ENCODE measurements around the gene PRDM2. TPM values are rescaled to one million over a fixed set of nuclear protein-coding genes. Genes with fewer than 3 reads are reported as not detected.
A peak's percentile ranks its signal among the peaks of the same experiment; 100 is the strongest.

The PRDM2 gene
- total RNA-seq, 3 donors from 2014 or later (not counting 1 experiment from before 2014, with no cell fraction given): 168 to 193 (median 184) TPM

DNA sequence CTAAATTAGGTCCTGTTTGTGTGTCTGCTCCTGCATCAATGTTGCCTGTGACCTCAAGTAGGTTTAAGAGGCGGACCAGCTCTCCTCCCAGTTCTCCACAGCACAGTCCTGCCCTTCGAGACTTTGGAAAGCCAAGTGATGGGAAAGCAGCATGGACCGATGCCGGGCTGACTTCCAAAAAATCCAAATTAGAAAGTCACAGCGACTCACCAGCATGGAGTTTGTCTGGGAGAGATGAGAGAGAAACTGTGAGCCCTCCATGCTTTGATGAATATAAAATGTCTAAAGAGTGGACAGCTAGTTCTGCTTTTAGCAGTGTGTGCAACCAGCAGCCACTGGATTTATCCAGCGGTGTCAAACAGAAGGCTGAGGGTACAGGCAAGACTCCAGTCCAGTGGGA lies 79.9 kb downstream of the PRDM2 start:
- H3K27ac ChIP-seq (ENCODE audit: low read length): no peak overlapping the region
- peak overlapping the region in 1 of 2 donors; percentile 35 for H3K27ac Mint-ChIP-seq
- intact Hi-C loops (cut with micrococcal nuclease): no loop called here

GRCh38 chr1:13780780-13781179 lies 80.8 kb downstream of the PRDM2 start:
- Histone ChIP-seq H3K27ac (ENCODE audit: low read length) (no peak overlapping the region), H3K4me1 (ENCODE audit: control insufficient read depth, insufficient read depth, low read length) (no peaks in the 10 kb centered on the region), H3K4me3 (ENCODE audit: low read length) (no peak overlapping the region), H3K36me3 (ENCODE audit: control insufficient read depth, insufficient read depth, low read length) (peaks cover 83% of the 10 kb centered on the region), H3K9me3 (ENCODE audit: control insufficient read depth, insufficient read depth, low read length) (no peaks in the 10 kb centered on the region), H3K27me3 (ENCODE audit: control insufficient read depth, insufficient read depth, low read length) (no peaks in the 10 kb centered on the region)
- WGBS (ENCODE audit: insufficient coverage): 98% methylated on average over 5 of the region's 6 CpGs
- H3K27me3 Mint-ChIP-seq (ENCODE audit: low read depth in 2 of 2): no peaks in the 10 kb centered on the region
- H3K27ac Mint-ChIP-seq: peak overlapping the region; percentile 22 to 35
- DNase-seq: no peak
- H3K9me3 Mint-ChIP-seq: no peaks in the 10 kb centered on the region
- intact Hi-C loops (cut with micrococcal nuclease): no loop called here
- ATAC-seq: no peak
- H3K36me3 Mint-ChIP-seq: peaks cover 26% of the 10 kb centered on the region
- no peak overlapping the region for H3K4me3 Mint-ChIP-seq
- TF ChIP-seq, protein P1, sequence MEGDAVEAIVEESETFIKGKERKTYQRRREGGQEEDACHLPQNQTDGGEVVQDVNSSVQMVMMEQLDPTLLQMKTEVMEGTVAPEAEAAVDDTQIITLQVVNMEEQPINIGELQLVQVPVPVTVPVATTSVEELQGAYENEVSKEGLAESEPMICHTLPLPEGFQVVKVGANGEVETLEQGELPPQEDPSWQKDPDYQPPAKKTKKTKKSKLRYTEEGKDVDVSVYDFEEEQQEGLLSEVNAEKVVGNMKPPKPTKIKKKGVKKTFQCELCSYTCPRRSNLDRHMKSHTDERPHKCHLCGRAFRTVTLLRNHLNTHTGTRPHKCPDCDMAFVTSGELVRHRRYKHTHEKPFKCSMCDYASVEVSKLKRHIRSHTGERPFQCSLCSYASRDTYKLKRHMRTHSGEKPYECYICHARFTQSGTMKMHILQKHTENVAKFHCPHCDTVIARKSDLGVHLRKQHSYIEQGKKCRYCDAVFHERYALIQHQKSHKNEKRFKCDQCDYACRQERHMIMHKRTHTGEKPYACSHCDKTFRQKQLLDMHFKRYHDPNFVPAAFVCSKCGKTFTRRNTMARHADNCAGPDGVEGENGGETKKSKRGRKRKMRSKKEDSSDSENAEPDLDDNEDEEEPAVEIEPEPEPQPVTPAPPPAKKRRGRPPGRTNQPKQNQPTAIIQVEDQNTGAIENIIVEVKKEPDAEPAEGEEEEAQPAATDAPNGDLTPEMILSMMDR (IDR thresholded peaks at IDR 0.05): no peak
- H3K4me1 Mint-ChIP-seq: peaks cover 48 to 53% of the 10 kb centered on the region in 2 donors

More for the DNA sequence above, 79.9 kb downstream of the PRDM2 start:
- no peaks in the 10 kb centered on the region for H3K27me3 Mint-ChIP-seq (ENCODE audit: low read depth in 2 of 2)
- H3K36me3 Mint-ChIP-seq: peaks cover 26% of the 10 kb centered on the region
- DNase-seq (no peak), ATAC-seq (no peak)
- no peak overlapping the region for H3K4me3 ChIP-seq (ENCODE audit: low read length)
- peaks cover 44 to 49% of the 10 kb centered on the region in 2 donors for H3K4me1 Mint-ChIP-seq
- TF ChIP-seq, protein P1 (IDR thresholded peaks at IDR 0.05): no peak
- no peaks in the 10 kb centered on the region for H3K9me3 ChIP-seq (ENCODE audit: control insufficient read depth, insufficient read depth, low read length)
- no peaks in the 10 kb centered on the region for H3K9me3 Mint-ChIP-seq
- WGBS (ENCODE audit: insufficient coverage): 100% methylated on average over 6 of the region's 6 CpGs
- no peaks in the 10 kb centered on the region for H3K27me3 ChIP-seq (ENCODE audit: control insufficient read depth, insufficient read depth, low read length)
- no peak overlapping the region for H3K4me3 Mint-ChIP-seq
- peaks cover 84% of the 10 kb centered on the region for H3K36me3 ChIP-seq (ENCODE audit: control insufficient read depth, insufficient read depth, low read length)
- H3K4me1 ChIP-seq (ENCODE audit: control insufficient read depth, insufficient read depth, low read length): no peaks in the 10 kb centered on the region

GRCh38 chr1:13781228-13781627 lies 81.2 kb downstream of the PRDM2 start:
- H3K4me3 Mint-ChIP-seq: no peak overlapping the region
- H3K36me3 ChIP-seq (ENCODE audit: control insufficient read depth, insufficient read depth, low read length): peaks cover 81% of the 10 kb centered on the region
- TF ChIP-seq, protein P1 (IDR thresholded peaks at IDR 0.05): no peak
- 89% methylated on average over 6 of the region's 6 CpGs for WGBS (ENCODE audit: insufficient coverage)
- ATAC-seq: no peak
- peaks cover 51 to 56% of the 10 kb centered on the region in 2 donors for H3K4me1 Mint-ChIP-seq
- peaks cover 26% of the 10 kb centered on the region for H3K36me3 Mint-ChIP-seq
- no peak overlapping the region for H3K4me3 ChIP-seq (ENCODE audit: low read length)
- H3K9me3 ChIP-seq (ENCODE audit: control insufficient read depth, insufficient read depth, low read length): no peaks in the 10 kb centered on the region
- no peaks in the 10 kb centered on the region for H3K9me3 Mint-ChIP-seq
- no peak overlapping the region for H3K27ac ChIP-seq (ENCODE audit: low read length)
- no peaks in the 10 kb centered on the region for H3K27me3 Mint-ChIP-seq (ENCODE audit: low read depth in 2 of 2)
- DNase-seq: no peak
- H3K27me3 ChIP-seq (ENCODE audit: control insufficient read depth, insufficient read depth, low read length): no peaks in the 10 kb centered on the region
- intact Hi-C loops (cut with micrococcal nuclease): no loop called here
- H3K4me1 ChIP-seq (ENCODE audit: control insufficient read depth, insufficient read depth, low read length): no peaks in the 10 kb centered on the region
- peak overlapping the region; percentile 35 to 69 for H3K27ac Mint-ChIP-seq
